Upper lobe of left lung (tissue), 4 donors: Measurements from ENCODE around the gene AKT1.

Experiments
- CTCF ChIP-seq, 6 experiments: fragments of 450-650 bp in 4 of 6; fragments of 200-600 bp in 2 of 6; sonication (generic) in 2 of 6; IDR thresholded peaks; one replicate each; pipeline ENCODE4 v1.5.1; 2016 to 2019; ENCODE audit warnings: antibody characterized with exemption in 6 of 6
- EP300 ChIP-seq, 4 donors: sonication (generic); formaldehyde crosslinking; IDR thresholded peaks; one replicate each; pipeline ENCODE4 v1.5.1; 2017; ENCODE audit warnings: antibody characterized with exemption in 4 of 4, control low read depth in 2 of 4
- POLR2AphosphoS5 ChIP-seq, 2 donors: sonication (generic); formaldehyde crosslinking; IDR thresholded peaks; one replicate each; pipeline ENCODE4 v1.5.1; 2017; ENCODE audit warnings: antibody characterized with exemption in 2 of 2

- no peak for TF ChIP-seq CTCF (IDR thresholded peaks at IDR 0.05)
- TF ChIP-seq POLR2AphosphoS5 (IDR thresholded peaks at IDR 0.05), result no peak
- no peak for TF ChIP-seq EP300 (IDR thresholded peaks at IDR 0.05)
These were observed at the start of gene AKT1 for GRCh38 chr14:104794993-104795780.
